Nucleus accumbens (tissue), 56 donors: ENCODE data around the gene HSD17B12.

Source experiments
- DNase-seq, 56 donors: peaks; one replicate each; lab custom pipeline; 2025; lab: John Stamatoyannopoulos, UW

HSD17B12 gene

DNA sequence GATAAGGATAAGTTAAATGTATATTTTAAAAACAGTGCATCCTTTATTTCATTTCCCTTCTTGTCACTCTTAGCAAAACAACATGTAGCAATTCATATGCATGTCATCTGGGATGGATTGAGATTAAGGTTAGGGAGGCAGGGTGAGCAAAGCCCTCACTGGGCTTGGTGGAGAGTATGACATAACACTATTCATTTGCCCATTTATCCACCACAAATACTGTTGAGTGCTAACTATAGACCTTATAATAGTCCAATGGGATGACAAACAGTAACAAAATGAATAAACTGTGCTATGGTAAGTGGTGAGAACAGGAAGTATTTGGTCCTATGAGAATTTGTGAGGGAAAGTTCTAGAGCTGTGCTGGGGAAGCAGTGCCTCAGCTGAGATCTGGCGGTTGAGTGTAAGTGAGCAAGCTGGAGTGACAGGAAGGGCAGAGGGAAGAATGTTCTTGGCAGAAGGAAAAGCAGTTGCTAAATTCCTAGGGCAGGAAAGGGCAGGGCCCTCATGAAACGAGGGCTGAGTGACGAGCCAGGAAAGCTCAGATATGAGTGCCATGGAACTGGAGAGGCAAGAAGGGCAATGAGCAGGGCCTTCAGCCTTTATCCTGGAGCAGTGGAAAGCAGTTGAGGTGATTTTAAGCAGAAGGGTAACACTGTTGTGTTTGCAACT lies 6.7 kb downstream of the HSD17B12 start:
- no peak for DNase-seq

DNA sequence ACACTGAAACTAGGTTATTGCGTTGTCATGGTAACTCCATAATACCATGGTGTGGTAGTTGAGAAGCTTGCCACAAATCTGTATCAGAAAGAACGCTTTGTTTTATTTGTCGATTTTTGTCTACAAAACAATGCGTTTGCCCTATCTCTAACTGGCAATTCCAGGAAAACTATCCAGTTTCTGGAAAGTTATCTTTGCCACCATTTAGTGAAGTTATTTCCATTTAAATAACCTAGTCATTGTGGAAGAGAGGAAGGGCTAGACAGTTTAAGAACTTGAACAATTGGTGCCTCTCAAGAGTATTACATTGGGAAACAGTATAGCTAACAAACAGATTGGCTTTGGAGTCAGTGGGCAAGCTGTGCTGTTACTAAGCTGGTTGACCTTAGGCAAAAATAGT lies 7.9 kb downstream of the HSD17B12 start:
- DNase-seq, result no peak

DNA sequence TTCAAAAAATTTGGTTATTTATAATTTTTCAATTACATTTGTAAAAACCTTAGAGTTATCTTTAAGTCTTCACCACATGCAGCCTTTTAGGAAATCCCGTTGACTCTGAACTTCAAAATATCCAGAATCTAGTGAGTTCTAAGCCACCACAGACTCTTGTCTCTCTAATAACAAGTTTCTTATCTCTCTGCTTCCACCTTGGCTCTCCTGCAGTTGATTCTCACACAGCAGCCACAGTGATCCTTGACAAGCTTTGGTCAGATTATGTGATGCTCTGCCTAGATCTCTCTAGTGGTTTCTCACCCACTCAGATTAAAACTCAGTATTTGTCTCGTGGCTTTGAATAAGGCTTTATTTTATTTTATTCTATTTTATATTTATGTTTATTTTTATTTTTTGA lies 8.6 kb downstream of the HSD17B12 start:
- DNase-seq, result no peak

DNA sequence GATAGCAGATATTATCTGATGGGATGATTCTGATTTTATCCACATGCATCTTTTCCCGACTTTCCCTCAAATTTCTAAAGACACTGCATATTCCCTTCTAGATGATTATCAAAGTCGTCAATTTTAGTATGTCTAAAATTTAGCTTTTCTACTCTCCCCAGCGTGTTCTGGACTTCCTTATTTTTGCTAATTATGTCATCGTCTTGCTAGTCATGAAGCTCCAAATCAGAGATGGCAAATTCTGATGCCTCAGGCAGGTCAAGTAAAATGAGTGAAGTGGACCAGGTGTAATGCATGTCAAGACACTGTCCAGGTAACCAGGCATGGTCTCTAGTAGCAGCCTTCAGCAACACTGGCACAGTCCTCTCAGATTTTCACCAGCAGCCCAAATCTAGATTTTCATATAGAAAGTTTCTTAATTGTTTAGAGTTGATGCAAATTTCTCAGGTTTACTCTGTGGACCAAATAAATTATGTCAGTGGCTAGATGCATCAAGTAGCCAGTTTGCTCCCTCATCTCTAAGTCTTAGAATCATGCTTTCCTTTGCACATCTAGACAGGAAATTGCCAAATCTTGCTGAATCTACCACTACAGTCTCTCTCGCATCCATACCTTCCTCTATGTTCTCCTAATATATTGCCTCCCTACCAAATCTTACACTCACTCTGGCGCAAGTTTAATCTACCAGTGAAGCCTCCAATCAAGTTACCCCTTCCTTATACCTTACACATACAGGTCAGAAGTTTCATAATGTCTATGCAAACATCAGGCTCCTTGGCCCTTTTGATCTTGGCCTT lies 10.6 kb downstream of the HSD17B12 start:
- no peak for DNase-seq

DNA sequence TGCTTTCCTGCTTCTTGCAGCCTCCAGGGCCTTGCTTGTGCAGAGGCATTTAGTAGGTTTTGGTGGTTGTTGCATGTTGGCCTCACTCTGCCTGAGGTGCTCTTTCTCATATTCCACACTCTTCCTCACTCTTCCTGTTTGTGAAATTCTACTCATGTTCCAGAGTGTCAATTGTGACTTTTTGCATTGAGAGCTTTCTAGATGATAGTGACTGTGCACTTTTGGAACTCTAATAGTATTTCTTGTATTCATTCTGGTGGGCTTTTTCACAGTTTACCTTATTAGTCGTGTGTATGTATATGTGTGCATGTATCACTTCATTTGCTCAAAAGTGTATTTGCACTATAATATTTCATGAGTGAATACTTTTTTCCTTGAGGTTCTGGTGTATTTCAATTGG lies 11.3 kb downstream of the HSD17B12 start:
- no peak for DNase-seq

DNA sequence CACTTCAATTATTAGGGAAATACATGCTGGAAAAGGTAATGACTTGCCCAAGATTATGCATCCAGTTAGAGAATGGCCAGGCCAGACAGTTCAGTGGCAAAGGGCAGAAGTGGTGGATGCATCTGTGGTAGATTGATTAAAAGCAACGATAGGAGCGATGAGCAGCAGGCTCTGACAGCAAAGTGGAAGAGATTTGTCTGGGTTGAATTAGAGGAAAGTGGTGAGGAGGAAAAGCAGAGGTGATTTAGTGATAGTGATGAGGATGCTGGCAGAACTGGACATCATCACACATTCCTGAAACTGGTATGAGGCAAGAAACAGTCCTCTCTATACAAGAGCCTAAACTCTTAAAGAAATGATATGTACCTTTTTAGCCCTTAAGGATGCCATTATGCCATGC lies 12.5 kb downstream of the HSD17B12 start:
- no peak for DNase-seq

DNA sequence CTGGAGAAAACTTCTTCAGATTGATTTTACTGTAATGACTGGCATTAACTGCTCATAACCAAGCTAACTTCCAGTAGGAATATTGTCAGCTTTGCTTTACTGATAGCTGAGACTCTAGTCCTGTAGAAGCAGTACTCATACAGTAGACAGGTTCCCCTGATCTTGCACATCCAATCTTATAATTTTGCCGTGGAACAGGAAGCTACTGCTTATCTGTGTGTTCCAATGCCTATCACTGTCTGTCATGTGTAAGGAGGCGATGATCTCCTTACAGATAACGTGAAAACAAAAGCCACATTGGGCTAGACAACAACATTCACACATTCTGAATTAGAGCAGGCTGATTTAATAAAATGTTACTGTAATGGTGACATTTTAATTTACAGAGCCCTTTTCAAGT lies 13.2 kb downstream of the HSD17B12 start:
- DNase-seq, result no peak

DNA sequence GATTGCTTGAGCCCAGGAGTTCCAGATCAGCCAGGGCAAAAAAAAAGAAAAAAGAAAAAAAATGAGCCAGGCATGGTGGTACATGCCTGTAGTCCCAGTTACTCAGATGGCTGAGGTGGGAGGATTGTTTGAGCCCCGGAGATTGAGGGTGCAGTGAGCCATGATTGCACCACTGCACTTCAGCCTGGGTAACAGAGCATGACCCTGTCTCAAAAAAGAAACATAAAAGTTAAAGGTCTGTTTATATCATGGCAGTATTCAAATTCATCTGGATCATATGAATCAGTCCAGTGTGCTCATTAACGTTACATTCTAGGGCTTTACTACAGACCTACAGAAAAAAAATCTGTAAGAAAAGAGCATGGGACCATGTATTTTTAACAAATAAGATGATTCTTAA lies 13.9 kb downstream of the HSD17B12 start:
- DNase-seq, result no peak

DNA sequence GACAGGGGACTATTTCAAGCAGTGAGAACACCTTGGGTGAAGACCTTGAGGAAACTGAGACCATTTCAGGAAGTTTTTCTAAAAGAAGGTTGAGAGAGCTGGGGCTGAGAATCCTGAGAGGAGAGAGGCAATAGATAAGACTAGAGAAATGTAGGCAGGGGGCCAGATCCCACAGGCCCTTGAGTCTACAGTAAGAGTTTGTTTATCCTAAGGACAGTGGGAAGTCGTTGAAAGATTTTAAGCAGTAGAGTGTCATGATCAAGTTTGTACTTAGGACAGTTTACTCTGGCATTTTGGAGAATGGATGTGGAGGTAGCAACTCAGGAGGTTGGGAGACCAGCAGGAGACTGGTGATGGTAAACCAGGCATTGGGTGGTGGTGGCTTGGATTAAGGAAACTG lies 17.1 kb downstream of the HSD17B12 start:
- no peak for DNase-seq

DNA sequence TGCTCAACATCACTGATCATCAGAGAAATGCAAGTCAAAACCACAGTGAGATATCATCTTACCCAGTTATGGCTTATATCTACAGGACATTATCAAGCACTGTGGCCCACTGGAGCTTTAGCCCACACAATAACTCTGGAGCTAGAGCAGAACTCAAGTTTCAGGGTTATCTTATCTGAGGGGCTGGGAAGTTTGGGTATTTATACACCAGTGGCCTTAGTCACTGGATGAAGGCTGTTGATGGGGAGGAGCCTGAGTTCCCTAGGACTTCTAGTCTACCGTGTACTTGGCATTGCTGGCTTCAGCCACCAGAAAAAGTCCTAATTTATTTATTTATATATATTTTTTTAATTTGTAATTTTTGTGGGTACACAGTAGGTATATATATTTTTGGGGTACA lies 19.3 kb downstream of the HSD17B12 start:
- no peak for DNase-seq

DNA sequence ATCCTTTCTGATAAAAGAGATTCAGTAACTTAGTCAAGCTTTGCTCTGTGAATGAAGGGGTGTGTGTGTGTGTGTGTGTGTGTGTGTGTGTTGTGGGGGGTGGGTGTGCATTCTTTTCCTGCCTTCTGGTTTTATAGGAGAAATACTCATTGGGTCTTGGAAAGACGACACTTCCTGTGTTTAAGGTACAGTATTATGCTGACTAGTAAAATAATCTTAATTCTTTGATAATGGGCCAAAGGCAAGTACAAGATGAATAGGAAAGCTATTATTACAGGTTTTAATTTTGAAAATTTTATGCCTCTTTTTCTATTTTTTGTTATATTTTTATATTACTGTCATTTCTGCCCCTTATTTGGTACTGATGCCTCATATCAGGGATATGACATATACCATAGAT lies 26.1 kb downstream of the HSD17B12 start:
- DNase-seq, result no peak

DNA sequence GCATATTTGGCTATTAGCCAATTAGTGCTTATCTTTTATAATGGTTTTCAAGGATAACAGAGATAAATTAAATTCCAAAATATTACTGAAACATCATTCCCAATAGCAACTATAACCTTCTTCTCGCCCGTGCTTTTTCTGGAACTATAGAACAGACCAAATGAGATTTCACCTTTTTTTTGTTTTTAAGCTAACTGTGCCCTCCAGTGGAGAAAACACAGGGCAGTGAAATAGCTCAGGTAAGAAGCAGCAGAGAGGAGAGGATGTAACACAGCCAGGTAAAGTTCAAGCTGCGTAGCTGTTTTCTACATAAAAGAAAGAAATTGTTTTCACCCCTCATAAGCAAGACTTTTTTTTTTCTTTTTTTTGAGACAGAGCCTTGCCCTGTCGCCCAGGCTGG lies 28.2 kb downstream of the HSD17B12 start:
- DNase-seq, result no peak

DNA sequence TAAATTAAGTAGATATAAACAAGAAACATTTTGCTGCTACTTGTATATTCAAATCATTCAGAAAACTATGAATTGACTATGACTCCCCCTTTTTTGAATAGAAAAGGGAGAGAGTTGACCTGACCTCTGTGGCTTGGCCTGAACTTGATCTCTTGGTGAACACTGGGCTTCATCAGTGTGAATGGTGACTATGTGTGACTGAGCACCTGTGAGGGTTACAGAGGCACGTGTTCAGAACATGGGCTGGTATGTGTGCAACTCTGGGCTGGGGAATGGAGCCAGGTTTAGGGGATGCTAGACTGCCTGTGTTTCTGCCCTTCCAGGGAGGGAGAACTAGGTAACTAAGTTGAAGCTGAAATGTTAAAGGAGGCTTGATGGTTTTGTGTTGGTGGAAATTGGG lies 29.2 kb downstream of the HSD17B12 start:
- no peak for DNase-seq

DNA sequence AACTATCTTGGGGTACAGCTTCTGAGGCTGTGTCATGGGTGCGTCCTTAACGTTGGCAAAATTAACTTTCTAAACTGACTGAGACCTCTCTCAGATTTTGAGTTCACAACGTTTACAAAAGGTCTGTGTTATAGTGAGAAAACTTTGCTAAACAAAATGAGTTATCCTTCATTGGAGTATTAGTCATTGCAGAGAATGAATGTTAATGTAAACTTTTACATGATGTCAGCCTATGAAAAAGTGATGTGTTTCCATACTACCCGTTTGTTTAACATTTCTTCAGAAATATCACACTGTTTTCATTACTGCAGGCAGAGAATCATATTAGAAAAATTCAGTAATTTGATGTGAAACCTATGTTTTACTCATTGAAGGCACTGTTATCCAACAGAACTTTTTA lies 32.1 kb downstream of the HSD17B12 start:
- DNase-seq, result no peak

DNA sequence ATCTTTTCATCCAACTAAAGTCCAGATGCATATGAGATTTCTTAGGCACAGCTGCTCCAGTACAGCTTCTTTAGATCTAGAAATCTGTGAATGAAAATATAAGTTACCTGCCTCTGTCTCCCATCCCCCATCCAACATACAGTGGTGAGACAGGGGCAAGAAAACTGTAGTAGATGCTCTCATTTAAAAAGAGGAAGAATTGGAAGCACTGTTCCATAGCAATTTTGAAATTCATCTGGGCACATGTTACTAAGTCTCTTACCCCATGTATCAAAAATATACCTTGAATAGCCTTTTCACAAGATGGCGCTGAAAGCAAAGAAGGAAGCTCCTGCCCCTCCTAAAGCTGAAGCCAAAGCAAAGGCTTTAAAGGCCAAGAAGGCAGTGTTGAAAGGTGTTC lies 37.8 kb downstream of the HSD17B12 start:
- no peak for DNase-seq

DNA sequence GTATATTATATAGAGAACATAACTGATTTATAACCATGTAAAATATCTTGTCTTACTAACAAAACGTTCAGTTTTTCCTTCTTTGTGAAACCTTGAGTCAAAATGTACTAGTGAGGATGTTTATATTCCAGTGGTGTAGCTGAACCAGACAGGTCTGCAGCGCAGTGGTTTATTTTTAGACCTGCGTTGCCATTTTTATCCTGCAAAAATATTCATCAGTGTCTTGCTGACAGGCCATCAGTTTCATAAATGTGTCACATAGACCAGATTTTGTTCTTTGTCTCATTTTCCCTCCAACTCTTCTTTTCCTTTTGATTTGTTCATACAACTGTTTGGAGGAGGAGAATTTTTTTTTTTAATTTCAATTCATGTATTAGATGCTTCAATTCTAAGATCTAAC lies 43.1 kb downstream of the HSD17B12 start:
- DNase-seq, result peak in 1 of 56 donors; percentile 37

DNA sequence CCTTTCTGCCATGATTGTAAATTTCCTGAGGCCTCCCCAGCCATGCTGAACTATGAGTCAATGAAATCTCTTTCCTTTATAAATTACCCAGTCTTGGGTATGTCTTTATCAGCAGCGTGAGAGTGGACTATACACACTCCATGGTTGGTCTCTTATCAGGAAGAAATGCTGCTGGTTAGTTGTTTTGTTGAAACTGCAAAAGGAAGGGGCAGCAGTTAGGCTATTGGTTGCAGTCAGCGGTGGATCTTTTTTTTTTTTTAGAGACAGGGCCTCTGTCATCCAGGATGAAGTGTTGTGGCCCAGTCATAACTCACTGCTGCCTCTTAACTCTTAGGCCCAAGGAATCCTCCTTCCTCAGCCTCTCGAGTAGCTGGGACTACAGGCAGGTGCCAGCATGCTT lies 51.7 kb downstream of the HSD17B12 start:
- no peak for DNase-seq

DNA sequence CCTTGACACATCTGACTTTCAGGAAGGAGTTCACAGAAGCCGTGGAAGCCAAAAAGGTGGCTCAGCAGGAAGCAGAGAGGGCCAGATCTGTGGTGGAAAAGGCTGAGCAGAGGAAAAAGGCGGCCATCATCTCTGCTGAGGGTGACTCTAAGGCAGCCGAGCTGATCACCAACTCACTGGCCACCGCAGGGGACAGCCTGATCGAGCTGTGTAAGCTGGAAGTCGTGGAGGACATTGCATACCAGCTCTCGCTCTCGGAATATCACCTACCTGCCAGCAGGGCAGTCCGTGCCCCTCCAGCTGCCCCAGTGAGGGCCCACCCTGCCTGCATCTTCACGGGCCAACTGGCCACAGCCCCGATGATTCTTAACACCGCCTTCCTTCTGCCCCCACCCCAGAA lies 53.7 kb downstream of the HSD17B12 start:
- no peak for DNase-seq

DNA sequence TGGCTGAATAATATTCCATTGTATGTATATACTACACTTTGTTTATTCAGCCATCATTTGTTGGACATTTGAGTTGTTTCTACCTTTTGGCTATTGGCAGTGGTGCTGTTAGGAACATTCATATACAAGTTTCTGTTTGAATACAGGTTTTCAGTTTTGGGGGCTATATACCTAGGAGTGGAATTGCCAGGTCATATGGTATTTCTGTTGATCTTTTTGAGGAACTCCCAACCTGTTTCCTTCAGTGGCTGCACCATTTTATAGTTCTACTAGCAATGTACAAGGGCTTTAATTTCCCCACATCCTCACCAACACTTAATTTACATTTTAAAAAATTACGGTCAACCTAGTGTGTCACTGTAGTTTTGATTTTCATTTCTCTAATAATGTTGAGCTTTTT lies 54.6 kb downstream of the HSD17B12 start:
- no peak for DNase-seq

DNA sequence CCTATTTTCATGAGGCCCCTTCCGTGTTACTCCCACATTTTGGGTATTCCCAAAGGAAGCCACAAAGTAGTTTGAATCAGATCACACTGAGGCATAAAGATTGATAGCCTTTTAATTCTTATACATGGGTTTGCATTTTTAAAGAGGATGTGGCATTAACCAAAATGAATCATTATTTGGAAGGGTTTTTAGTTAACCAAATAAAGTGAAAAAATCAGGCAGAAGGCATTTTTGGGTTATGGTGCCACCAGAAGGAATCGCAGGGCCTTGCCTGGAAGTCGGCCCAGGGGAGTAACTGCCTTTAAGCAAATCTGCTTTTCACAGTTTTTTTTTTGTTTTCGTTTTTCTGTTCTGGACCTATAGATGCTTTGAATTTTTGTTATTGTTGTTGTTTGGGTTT lies 55.4 kb downstream of the HSD17B12 start:
- DNase-seq, result peak in 1 of 56 donors; percentile 3

DNA sequence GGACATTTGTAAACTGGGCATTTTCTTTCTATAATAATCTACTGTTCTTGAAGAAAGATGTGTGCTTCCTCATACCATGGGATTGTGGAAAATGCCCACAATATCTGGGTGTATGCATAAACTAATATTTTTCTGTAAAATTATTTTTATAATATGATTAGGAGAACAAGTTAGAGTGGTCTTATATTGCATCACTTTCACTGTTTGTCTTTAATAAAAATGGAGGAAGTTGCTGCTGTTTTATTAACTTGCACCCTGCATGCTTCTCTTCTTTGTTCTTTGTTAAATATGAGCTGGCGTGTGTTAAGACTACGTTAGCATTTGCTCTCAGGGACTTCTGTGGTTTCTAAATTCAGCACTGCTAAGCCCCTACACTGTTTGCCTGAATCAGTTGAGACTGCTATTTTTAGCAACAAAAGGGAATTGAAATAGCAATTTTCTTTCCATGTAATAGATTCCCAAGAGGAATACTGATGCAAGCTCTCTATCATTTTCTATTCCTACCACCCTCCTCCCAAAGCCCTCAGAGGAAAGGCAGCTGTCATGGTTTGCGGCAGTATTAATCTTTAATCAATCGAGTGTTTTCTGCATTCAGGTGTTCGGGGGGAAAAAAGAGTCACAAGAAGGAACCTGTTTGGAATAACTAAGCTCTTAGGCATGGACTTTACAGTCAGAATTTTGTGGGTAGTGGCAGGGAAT lies 56.1 kb downstream of the HSD17B12 start:
- peak in 2 of 56 donors; percentile 4 to 11 for DNase-seq

DNA sequence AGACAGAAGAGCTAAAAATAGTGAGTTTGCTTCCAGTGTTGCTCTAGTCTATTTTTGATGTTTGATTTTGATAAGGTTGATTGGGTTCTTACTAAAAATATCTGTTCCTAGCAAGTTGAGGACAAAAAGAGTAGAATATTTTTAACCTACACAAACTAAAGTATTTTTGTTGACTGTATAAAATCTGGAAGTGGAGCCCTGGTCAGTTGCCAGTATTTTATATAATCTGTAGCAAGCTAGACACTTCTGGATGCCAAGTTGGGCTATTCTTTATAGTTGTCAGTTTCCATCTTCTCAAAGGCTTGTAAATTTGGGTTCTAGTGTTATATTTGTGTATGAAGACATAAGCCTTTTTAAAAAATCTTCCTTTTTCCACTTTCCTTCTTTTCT lies 56.7 kb downstream of the HSD17B12 start:
- DNase-seq, result no peak
